Panc1 (cell line): ENCODE data around the gene HMGXB4. TPM values are rescaled to one million over a fixed set of nuclear protein-coding genes. Genes with fewer than 3 reads are reported as not detected.

ENCODE experiments used
- ATAC-seq: fragments of 200-7000 bp; cut with Tn5 transposase; 2 replicates; pipeline ENCODE4 v1.9.1; 2020; ENCODE audit warnings: mild to moderate bottlenecking, moderate library complexity
- BruUV-seq: library from RNA; stranded (reverse); fragments of 400-500 nt; replicated peaks from 2 replicates; lab custom pipeline; 2021; lab: Mats Ljungman, UMichigan
- CTCF ChIA-PET: fragments of 300-600 bp; sonication (Branson Sonifier 250); formaldehyde crosslinking; loops from one replicate; lab custom pipeline; 2022; ENCODE audit warnings: antibody characterized with exemption; lab: Charles Lee
- POLR2A ChIA-PET: fragments of 300-600 bp; sonication (Branson Sonifier 250); formaldehyde crosslinking; loops from one replicate; lab custom pipeline; 2022; ENCODE audit warnings: antibody characterized with exemption; lab: Charles Lee
- DNase-seq: peaks from one replicate; pipeline ENCODE4 v3.0.0-alpha.2; 2010; ENCODE audit warnings: low read depth, low spot score
- H3K27ac ChIP-seq: 2 replicates; pipeline ENCODE4 v1.5.1; 2011; ENCODE audit warnings: mild to moderate bottlenecking, low read length, inconsistent platforms
- H3K27me3 ChIP-seq: fragments of 200-500 bp; sonication (Bioruptor generic); 2 replicates; pipeline ENCODE4 v1.6.0; 2014; ENCODE audit warnings: low read length, inconsistent platforms; ENCODE audit not compliant: control insufficient read depth, insufficient read depth
- H3K36me3 ChIP-seq: fragments of 200-500 bp; sonication (Bioruptor generic); 2 replicates; pipeline ENCODE4 v1.5.1; 2014; ENCODE audit warnings: inconsistent platforms, mild to moderate bottlenecking, low read length, moderate library complexity; ENCODE audit not compliant: control insufficient read depth, insufficient read depth
- H3K4me1 ChIP-seq: 2 replicates; pipeline ENCODE4 v1.5.1; 2011; ENCODE audit warnings: inconsistent platforms, mild to moderate bottlenecking, low read length, moderate library complexity; ENCODE audit not compliant: control insufficient read depth, insufficient read depth
- H3K4me3 ChIP-seq, 2 experiments: 2 replicates each; pipeline ENCODE4 v1.5.1; 2011 to 2012; ENCODE audit warnings: low read depth in 2 of 2, low read length in 2 of 2, mild to moderate bottlenecking in 2 of 2, inconsistent platforms in 1 of 2, moderate library complexity in 1 of 2
- H3K9me3 ChIP-seq: fragments of 200-500 bp; sonication (Bioruptor generic); 2 replicates; pipeline ENCODE4 v1.5.1; 2014; ENCODE audit warnings: low read depth, mild to moderate bottlenecking, inconsistent platforms, low read length, moderate library complexity; ENCODE audit not compliant: control insufficient read depth, insufficient read depth
- CTCF ChIP-seq: fragments of 450-650 bp; IDR thresholded peaks from 2 replicates; pipeline ENCODE4 v1.5.1; 2017; ENCODE audit warnings: mild to moderate bottlenecking
- POLR2AphosphoS5 ChIP-seq: IDR thresholded peaks from 2 replicates; pipeline ENCODE4 v1.6.1; 2012; ENCODE audit warnings: mild to moderate bottlenecking, low read depth, low read length, moderate library complexity
- REST ChIP-seq, 2 experiments: IDR thresholded peaks; 2 replicates each; pipeline ENCODE4 v1.6.1; 2011 to 2012; ENCODE audit warnings: low read depth in 2 of 2, control low read depth in 1 of 2, low read length in 1 of 2, mild to moderate bottlenecking in 1 of 2, moderate library complexity in 1 of 2; ENCODE audit not compliant: insufficient read depth in 1 of 2
- SIN3A ChIP-seq: IDR thresholded peaks from 2 replicates; pipeline ENCODE4 v1.6.1; 2012; ENCODE audit warnings: low read depth, mild to moderate bottlenecking, low read length, moderate library complexity, borderline replicate concordance; ENCODE audit not compliant: insufficient read depth
- TCF7L2 ChIP-seq: IDR thresholded peaks from 2 replicates; pipeline ENCODE4 v1.6.1; 2011; ENCODE audit warnings: mild to moderate bottlenecking, low read depth, low read length, inconsistent platforms
- in situ Hi-C: cut with HindIII; loops from 2 replicates; pipeline ENCODE4 v1.10.0; 2016; ENCODE audit warnings: low sequenced_read_pairs, low pct_unique_long_range_greater_than_20kb
- intact Hi-C: fragments of 100-400 bp; cut with micrococcal nuclease; formaldehyde crosslinking; loops from one replicate; pipeline ENCODE4 v1.10.0; 2022; ENCODE audit not compliant: unreplicated experiment
- total RNA-seq: library from RNA; stranded (reverse); gene quantifications from one replicate; pipeline ENCODE4 v1.2.1, GENCODE V29; 2021; ENCODE audit not compliant: unreplicated experiment

The HMGXB4 gene
- total RNA-seq, 1 experiment from 2014 or later, result 23.7 TPM

DNA sequence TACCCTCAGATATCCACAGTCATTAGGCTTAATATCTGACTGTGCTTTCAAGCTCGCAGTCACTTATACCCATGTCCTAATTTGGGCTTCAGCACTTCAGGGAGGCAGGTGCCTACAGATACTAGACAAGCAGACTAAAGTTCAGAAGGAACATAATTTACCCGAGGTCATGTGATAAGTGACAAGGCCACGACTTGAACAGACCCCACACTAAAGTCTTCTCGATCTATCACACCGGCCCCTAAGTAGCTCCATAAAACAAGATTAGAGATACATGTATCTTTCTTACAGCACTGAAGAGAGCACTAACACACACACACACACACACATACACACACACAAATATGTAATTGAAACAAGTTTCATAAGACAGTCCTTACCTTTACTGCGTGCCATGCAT is 75.0 kb downstream of the HMGXB4 start:
- H3K4me1 ChIP-seq, result no peaks in the 10 kb centered on the region
- TF ChIP-seq TCF7L2 (no peak), POLR2AphosphoS5 (no peak), SIN3A (no peak), REST (IDR thresholded peaks at IDR 0.05; ENCODE audit: insufficient read depth in 1 of 2, low read depth in 2 of 2, low read length in 1 of 2) (no peak), CTCF (no peak)
- H3K4me3 ChIP-seq, result no peak overlapping the region
- ATAC-seq (no peak), DNase-seq (no peak)
- intact Hi-C loops (no loop called here), in situ Hi-C loops (no loop called here)
- BruUV-seq, result no TSS peak
- no peaks in the 10 kb centered on the region; the same call in 1 of the 2 replicates for H3K36me3 ChIP-seq
- H3K9me3 ChIP-seq, result no peaks in the 10 kb centered on the region
- H3K27me3 ChIP-seq, result no peaks in the 10 kb centered on the region
- ChIA-PET POLR2A (no interaction called here), CTCF (no interaction called here)
- no peak overlapping the region for H3K27ac ChIP-seq

DNA sequence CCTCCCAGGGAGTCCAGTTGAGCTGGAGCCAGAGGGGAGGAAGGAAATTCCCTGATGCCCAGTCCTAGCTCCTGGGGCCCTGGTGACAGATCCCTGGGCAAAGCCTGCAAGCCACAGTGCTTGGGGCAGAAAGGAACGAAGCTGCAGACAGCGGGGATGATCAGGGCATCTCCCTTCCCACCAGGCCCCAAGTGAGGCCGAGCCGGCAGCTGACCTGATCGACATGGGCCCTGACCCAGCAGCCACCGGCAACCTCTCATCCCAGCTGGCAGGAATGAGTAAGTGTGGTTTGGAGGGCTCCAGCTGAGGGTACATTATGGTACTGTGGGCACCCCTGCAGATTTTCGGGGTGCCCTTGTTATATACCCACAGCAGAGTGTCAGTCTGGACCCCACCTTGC is 75.9 kb downstream of the HMGXB4 start:
- no TSS peak for BruUV-seq

More for the DNA sequence above, 75.9 kb downstream of the HMGXB4 start:
- ChIA-PET POLR2A (no interaction called here), CTCF (no interaction called here)
- ATAC-seq, result no peak
- Histone ChIP-seq H3K4me3 (no peak overlapping the region), H3K4me1 (no peaks in the 10 kb centered on the region), H3K27ac (no peak overlapping the region), H3K27me3 (no peaks in the 10 kb centered on the region), H3K36me3 (no peaks in the 10 kb centered on the region; the same call in 1 of the 2 replicates), H3K9me3 (no peaks in the 10 kb centered on the region)
- no peak for DNase-seq
- in situ Hi-C loops (no loop called here), intact Hi-C loops (no loop called here)
- TF ChIP-seq REST (IDR thresholded peaks at IDR 0.05; ENCODE audit: insufficient read depth in 1 of 2, low read depth in 2 of 2, low read length in 1 of 2) (no peak), SIN3A (no peak), CTCF (no peak), POLR2AphosphoS5 (no peak), TCF7L2 (no peak)
